ENCODE results near the gene COMTD1.
"Not testable (repeated sequence)": the region's sequence is repeated elsewhere in the genome, so short reads cannot be mapped to it uniquely, and the experiment has no call there.

COMTD1 gene

GRCh38 chr10:75197066-75197465, 38.7 kb downstream of the COMTD1 start:
- TF ChIP-seq CTCF (conservative IDR thresholded peaks at IDR 0.05): no peak
- no peak overlapping the region for H3K27ac ChIP-seq

GRCh38 chr10:75195035-75195763, 40.6 kb downstream of the COMTD1 start:
- no peak overlapping the region for H3K27ac ChIP-seq
- TF ChIP-seq CTCF (conservative IDR thresholded peaks at IDR 0.05): no peak

- H3K27ac ChIP-seq: not testable (repeated sequence)
These were observed 41.1 kb downstream of the COMTD1 start for GRCh38 chr10:75194625-75195024.

- peak overlapping the region; percentile 37 for H3K27ac ChIP-seq
- TF ChIP-seq CTCF (conservative IDR thresholded peaks at IDR 0.05): no peak; the same call in 1 of the 2 replicates
These were observed 43.8 kb downstream of the COMTD1 start for GRCh38 chr10:75191821-75192568.

- TF ChIP-seq CTCF (conservative IDR thresholded peaks at IDR 0.05): no peak
- H3K27ac ChIP-seq: no peak overlapping the region
These were observed 46.3 kb downstream of the COMTD1 start for GRCh38 chr10:75189266-75190096.

- H3K27ac ChIP-seq: peak overlapping the region; percentile 53
These were observed 47.2 kb downstream of the COMTD1 start for GRCh38 chr10:75188522-75188921.

- peak overlapping the region; percentile 53 for H3K27ac ChIP-seq
- peak; percentile 91 for TF ChIP-seq CTCF (conservative IDR thresholded peaks at IDR 0.05)
These were observed 47.8 kb downstream of the COMTD1 start for GRCh38 chr10:75187961-75188426.

GRCh38 chr10:75186310-75186709, 49.4 kb downstream of the COMTD1 start:
- TF ChIP-seq CTCF (conservative IDR thresholded peaks at IDR 0.05): no peak
- no peak overlapping the region for H3K27ac ChIP-seq
